Karpas-422 (cell line): Measurements from ENCODE around the gene MKNK1. TPM values are rescaled to one million over a fixed set of nuclear protein-coding genes. Genes with fewer than 3 reads are reported as not detected.

Experiments used
- DNase-seq: peaks from one replicate; pipeline ENCODE4 v3.0.0-alpha.2; 2015
- H2AFZ ChIP-seq: fragments of 200-600 bp; sonication (generic); 2 replicates; pipeline ENCODE4 v1.6.1; 2014; ENCODE audit warnings: antibody characterized with exemption, low read length, mixed read lengths
- H3K27ac ChIP-seq: fragments of 200-600 bp; sonication (generic); 2 replicates; pipeline ENCODE4 v1.5.1; 2014; ENCODE audit warnings: mild to moderate bottlenecking, low read length, moderate library complexity
- H3K27me3 ChIP-seq: fragments of 200-600 bp; sonication (generic); 2 replicates; pipeline ENCODE4 v1.6.1; 2014; ENCODE audit warnings: low read length, mixed read lengths
- H3K36me3 ChIP-seq: fragments of 200-600 bp; sonication (generic); 2 replicates; pipeline ENCODE4 v1.6.1; 2014; ENCODE audit warnings: low read length, mixed read lengths; ENCODE audit not compliant: insufficient read depth
- H3K4me1 ChIP-seq: fragments of 200-600 bp; sonication (generic); 2 replicates; pipeline ENCODE4 v1.6.1; 2014; ENCODE audit warnings: mild to moderate bottlenecking, low read length, mixed read lengths
- H3K4me2 ChIP-seq: fragments of 200-600 bp; sonication (generic); 2 replicates; pipeline ENCODE4 v1.6.1; 2014; ENCODE audit warnings: low read length, low read depth, mild to moderate bottlenecking; ENCODE audit not compliant: poor library complexity, severe bottlenecking
- H3K4me3 ChIP-seq: fragments of 200-600 bp; sonication (generic); 2 replicates; pipeline ENCODE4 v1.5.1; 2014; ENCODE audit warnings: mild to moderate bottlenecking, antibody characterized with exemption, low read length, mixed read lengths
- H3K79me2 ChIP-seq: fragments of 200-600 bp; sonication (generic); 2 replicates; pipeline ENCODE4 v1.6.1; 2014; ENCODE audit warnings: mild to moderate bottlenecking, low read length, mixed read lengths
- H3K9ac ChIP-seq: fragments of 200-600 bp; sonication (generic); 2 replicates; pipeline ENCODE4 v1.6.0; 2014; ENCODE audit warnings: low read length
- H3K9me2 ChIP-seq: fragments of 200-600 bp; sonication (generic), shearing (Covaris generic); replicated peaks from 2 replicates; pipeline ENCODE4 v1.6.0; 2014; ENCODE audit warnings: mild to moderate bottlenecking, low read length, moderate library complexity; ENCODE audit not compliant: insufficient read depth
- H3K9me3 ChIP-seq: fragments of 300-700, 200-600 bp; sonication (generic); 2 replicates; pipeline ENCODE4 v1.6.1; 2014; ENCODE audit warnings: low read length, mixed read lengths
- H4K20me1 ChIP-seq: fragments of 200-600 bp; sonication (generic); 2 replicates; pipeline ENCODE4 v1.6.1; 2014; ENCODE audit warnings: mild to moderate bottlenecking, antibody characterized with exemption, low read length, low read depth; ENCODE audit not compliant: insufficient read depth
- total RNA-seq: library from RNA; depleted of rRNA; stranded (reverse); fragments of >200 nt; shearing (Covaris generic); gene quantifications from 2 replicates; pipeline ENCODE4 v1.2.3, GENCODE V29; 2014; ENCODE audit warnings: low replicate concordance

Gene MKNK1
- total RNA-seq, 1 experiment from 2014 or later = 14.0 TPM

GRCh38 chr1:46521414-46521813 is 82.7 kb downstream of the MKNK1 start:
- Histone ChIP-seq H3K9ac (no peak overlapping the region), H3K4me2 (no peak overlapping the region)

GRCh38 chr1:46520063-46520911 is 83.8 kb downstream of the MKNK1 start:
- Histone ChIP-seq H3K9me3 (no peaks in the 10 kb centered on the region), H3K79me2 (no peaks in the 10 kb centered on the region), H3K27me3 (no peaks in the 10 kb centered on the region), H3K9ac (no peak overlapping the region), H2AFZ (no peak overlapping the region), H3K9me2 (no peaks in the 10 kb centered on the region), H3K36me3 (no peaks in the 10 kb centered on the region), H3K4me3 (no peak overlapping the region), H3K27ac (no peak overlapping the region), H4K20me1 (no peaks in the 10 kb centered on the region), H3K4me1 (no peaks in the 10 kb centered on the region), H3K4me2 (no peak overlapping the region)
- no peak for DNase-seq

More at GRCh38 chr1:46521414-46521813, 82.7 kb downstream of the MKNK1 start:
- no peak overlapping the region for H3K27ac ChIP-seq
- no peak overlapping the region for H3K4me3 ChIP-seq
- H2AFZ ChIP-seq = no peak overlapping the region
- H3K9me2 ChIP-seq = no peaks in the 10 kb centered on the region
- no peaks in the 10 kb centered on the region for H3K36me3 ChIP-seq
- no peaks in the 10 kb centered on the region for H3K27me3 ChIP-seq
- H3K4me1 ChIP-seq = no peaks in the 10 kb centered on the region
- DNase-seq = no peak
- no peaks in the 10 kb centered on the region for H3K9me3 ChIP-seq
- no peaks in the 10 kb centered on the region for H4K20me1 ChIP-seq
- no peaks in the 10 kb centered on the region for H3K79me2 ChIP-seq

DNA sequence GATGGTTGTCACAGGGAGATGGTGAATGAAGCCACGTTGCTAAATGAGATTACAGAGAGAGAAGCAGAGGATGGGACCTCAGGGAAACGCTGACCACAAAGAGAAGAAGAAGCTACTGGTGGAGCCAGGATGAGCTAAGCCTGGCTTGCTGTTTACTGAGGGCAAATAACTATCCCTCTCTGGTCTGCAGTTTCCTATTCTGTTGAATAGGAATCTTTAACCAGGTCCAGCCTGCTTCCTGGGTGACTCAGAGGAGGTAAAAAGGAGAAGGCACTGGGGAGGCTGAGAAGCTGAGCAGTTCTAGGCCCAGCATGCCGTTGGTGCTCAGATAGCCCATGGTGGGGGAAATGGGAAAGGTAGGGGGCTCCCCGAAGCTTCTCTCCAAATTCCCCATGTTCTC is 84.9 kb downstream of the MKNK1 start:
- Histone ChIP-seq H3K9me2 (no peaks in the 10 kb centered on the region), H2AFZ (no peak overlapping the region), H3K27me3 (no peaks in the 10 kb centered on the region), H3K27ac (no peak overlapping the region), H3K9me3 (no peaks in the 10 kb centered on the region), H4K20me1 (no peaks in the 10 kb centered on the region), H3K9ac (no peak overlapping the region), H3K79me2 (no peaks in the 10 kb centered on the region), H3K4me2 (no peak overlapping the region), H3K36me3 (no peaks in the 10 kb centered on the region), H3K4me1 (no peaks in the 10 kb centered on the region), H3K4me3 (no peak overlapping the region)
- no peak for DNase-seq

DNA sequence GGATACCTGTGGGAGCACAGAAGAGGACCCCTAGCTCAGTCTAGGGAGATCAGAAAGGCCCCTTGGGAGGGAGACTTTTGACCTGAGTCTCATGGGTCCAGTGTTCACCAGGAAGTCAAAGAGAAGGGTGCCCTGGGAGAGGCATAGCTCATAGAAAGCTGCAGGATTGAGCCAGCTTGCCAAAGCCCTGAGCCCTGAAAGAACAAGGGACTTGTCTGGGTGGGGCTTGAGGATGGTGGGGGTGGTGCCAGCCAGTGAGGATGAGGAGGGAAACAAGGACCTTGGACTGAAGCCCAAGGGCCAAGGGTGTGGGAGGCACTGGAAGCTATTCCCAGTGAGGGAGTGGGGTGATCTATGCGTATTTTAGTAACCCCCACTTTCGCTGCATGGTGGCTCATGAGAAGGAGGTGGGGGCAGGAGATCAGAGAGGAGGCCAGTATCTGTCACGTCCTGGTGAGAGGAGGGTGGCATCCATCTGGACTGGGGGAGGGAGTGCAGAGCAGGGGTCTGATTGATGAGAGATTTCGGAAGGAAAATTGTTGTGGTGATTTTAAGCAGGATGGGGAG is 86.1 kb downstream of the MKNK1 start:
- no peaks in the 10 kb centered on the region for H4K20me1 ChIP-seq
- H3K27ac ChIP-seq = no peak overlapping the region
- no peaks in the 10 kb centered on the region for H3K9me2 ChIP-seq
- H3K36me3 ChIP-seq = no peaks in the 10 kb centered on the region
- no peak overlapping the region for H2AFZ ChIP-seq
- no peaks in the 10 kb centered on the region for H3K79me2 ChIP-seq
- no peak overlapping the region for H3K4me3 ChIP-seq
- H3K9me3 ChIP-seq = no peaks in the 10 kb centered on the region
- no peak for DNase-seq
- no peak overlapping the region for H3K4me2 ChIP-seq
- H3K4me1 ChIP-seq = no peaks in the 10 kb centered on the region
- H3K9ac ChIP-seq = no peak overlapping the region
- H3K27me3 ChIP-seq = no peaks in the 10 kb centered on the region

GRCh38 chr1:46517010-46517600 is 87.0 kb downstream of the MKNK1 start:
- H3K4me1 ChIP-seq = no peaks in the 10 kb centered on the region
- no peaks in the 10 kb centered on the region for H4K20me1 ChIP-seq
- no peak overlapping the region for H2AFZ ChIP-seq
- no peak overlapping the region for H3K4me2 ChIP-seq
- H3K9me2 ChIP-seq = no peaks in the 10 kb centered on the region
- no peaks in the 10 kb centered on the region for H3K36me3 ChIP-seq
- no peak for DNase-seq
- no peaks in the 10 kb centered on the region for H3K9me3 ChIP-seq
- H3K27ac ChIP-seq = no peak overlapping the region
- no peaks in the 10 kb centered on the region for H3K27me3 ChIP-seq
- no peaks in the 10 kb centered on the region for H3K79me2 ChIP-seq
- H3K4me3 ChIP-seq = no peak overlapping the region
- H3K9ac ChIP-seq = no peak overlapping the region

GRCh38 chr1:46516200-46516950 is 87.7 kb downstream of the MKNK1 start:
- H3K27ac ChIP-seq = no peak overlapping the region
- H2AFZ ChIP-seq = no peak overlapping the region
- no peak overlapping the region for H3K9ac ChIP-seq
- H3K4me3 ChIP-seq = no peak overlapping the region
- no peaks in the 10 kb centered on the region for H4K20me1 ChIP-seq
- no peaks in the 10 kb centered on the region for H3K36me3 ChIP-seq
- H3K4me1 ChIP-seq = no peaks in the 10 kb centered on the region
- no peak overlapping the region for H3K4me2 ChIP-seq
- H3K9me2 ChIP-seq = no peaks in the 10 kb centered on the region
- H3K9me3 ChIP-seq = no peaks in the 10 kb centered on the region
- no peaks in the 10 kb centered on the region for H3K27me3 ChIP-seq
- no peaks in the 10 kb centered on the region for H3K79me2 ChIP-seq
- DNase-seq = no peak

- H2AFZ ChIP-seq = no peak overlapping the region
- H3K79me2 ChIP-seq = no peaks in the 10 kb centered on the region
- H3K27me3 ChIP-seq = no peaks in the 10 kb centered on the region
- no peaks in the 10 kb centered on the region for H3K36me3 ChIP-seq
- no peaks in the 10 kb centered on the region for H3K9me3 ChIP-seq
- H3K4me2 ChIP-seq = no peak overlapping the region
- no peaks in the 10 kb centered on the region for H3K4me1 ChIP-seq
- no peak for DNase-seq
- H3K9ac ChIP-seq = no peak overlapping the region
- H3K4me3 ChIP-seq = no peak overlapping the region
- no peak overlapping the region for H3K27ac ChIP-seq
- no peaks in the 10 kb centered on the region for H4K20me1 ChIP-seq
- no peaks in the 10 kb centered on the region for H3K9me2 ChIP-seq
Measured at GRCh38 chr1:46515576-46515975, 88.5 kb downstream of the MKNK1 start.

DNA sequence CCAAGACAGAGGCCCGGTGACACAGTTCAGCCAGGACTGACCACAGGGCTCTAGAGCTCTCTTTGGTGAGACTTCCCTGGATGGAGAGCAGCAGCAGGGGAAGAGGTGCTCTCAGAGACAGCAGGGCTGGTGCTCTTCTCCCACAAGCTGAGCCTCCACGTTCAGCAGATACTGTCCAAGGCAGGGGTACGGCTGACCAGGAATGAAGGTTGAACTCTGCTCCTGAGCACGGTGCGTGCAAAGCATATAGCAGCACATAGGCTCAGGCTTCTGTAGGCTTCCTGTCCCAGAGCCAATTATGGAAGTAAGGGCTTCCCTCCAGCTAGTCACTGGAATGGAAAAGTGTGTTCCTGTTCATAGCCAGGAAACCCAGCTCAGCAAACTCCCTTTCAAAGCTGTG is 90.5 kb downstream of the MKNK1 start:
- Histone ChIP-seq H3K36me3 (no peaks in the 10 kb centered on the region), H3K27me3 (no peaks in the 10 kb centered on the region), H2AFZ (no peak overlapping the region), H3K9me2 (no peaks in the 10 kb centered on the region), H4K20me1 (no peaks in the 10 kb centered on the region), H3K9me3 (no peaks in the 10 kb centered on the region), H3K4me2 (no peak overlapping the region), H3K79me2 (no peaks in the 10 kb centered on the region), H3K4me3 (no peak overlapping the region), H3K27ac (no peak overlapping the region), H3K4me1 (no peaks in the 10 kb centered on the region), H3K9ac (no peak overlapping the region)
- DNase-seq = no peak
